Loucy (cell line): ENCODE results near the gene ZDHHC7.

Experiments used
- H2AFZ ChIP-seq: fragments of 200-600 bp; sonication (generic); 2 replicates; pipeline ENCODE4 v1.6.0; 2016; ENCODE audit warnings: antibody characterized with exemption, mild to moderate bottlenecking, low read length, moderate library complexity
- H3F3A ChIP-seq: fragments of 200-600 bp; 2 replicates; pipeline ENCODE4 v1.6.0; 2016; ENCODE audit warnings: antibody characterized with exemption, low read depth, mild to moderate bottlenecking
- H3K27me3 ChIP-seq: fragments of 200-600 bp; sonication (generic); 2 replicates; pipeline ENCODE4 v1.6.1; 2014; ENCODE audit warnings: low read length, mild to moderate bottlenecking; ENCODE audit not compliant: insufficient read depth, poor library complexity, severe bottlenecking
- H3K36me3 ChIP-seq: fragments of 200-600 bp; sonication (generic); 2 replicates; pipeline ENCODE4 v1.6.1; 2016; ENCODE audit warnings: low read length; ENCODE audit not compliant: insufficient read depth
- H3K4me1 ChIP-seq: fragments of 200-600 bp; sonication (generic); 2 replicates; pipeline ENCODE4 v1.5.1; 2014; ENCODE audit warnings: low read length, mild to moderate bottlenecking; ENCODE audit not compliant: insufficient read depth, poor library complexity, severe bottlenecking
- H3K4me2 ChIP-seq: fragments of 200-600 bp; sonication (generic); 2 replicates; pipeline ENCODE4 v1.6.0; 2014; ENCODE audit warnings: antibody characterized with exemption, low read length, low read depth, mild to moderate bottlenecking; ENCODE audit not compliant: poor library complexity, severe bottlenecking
- H3K4me3 ChIP-seq: fragments of 200-600 bp; sonication (generic); 2 replicates; pipeline ENCODE4 v1.5.1; 2014; ENCODE audit warnings: low read length, mild to moderate bottlenecking, mixed read lengths; ENCODE audit not compliant: poor library complexity, severe bottlenecking
- H3K79me2 ChIP-seq: fragments of 200-600 bp; sonication (generic); 2 replicates; pipeline ENCODE4 v1.6.1; 2014; ENCODE audit warnings: low read length; ENCODE audit not compliant: insufficient read depth
- H3K9ac ChIP-seq: fragments of 200-600 bp; sonication (generic); 2 replicates; pipeline ENCODE4 v1.6.0; 2014; ENCODE audit warnings: mild to moderate bottlenecking, low read depth, low read length, moderate library complexity; ENCODE audit not compliant: poor library complexity, severe bottlenecking
- H3K9me2 ChIP-seq: fragments of 200-600 bp; sonication (generic); replicated peaks from 2 replicates; pipeline ENCODE4 v1.6.1; 2016; ENCODE audit warnings: low read depth, low read length, mixed read lengths
- H3K9me3 ChIP-seq: fragments of 200-600 bp; sonication (generic); 2 replicates; pipeline ENCODE4 v1.6.1; 2014; ENCODE audit warnings: mild to moderate bottlenecking, antibody characterized with exemption, low read length, low read depth; ENCODE audit not compliant: insufficient read depth
- H4K20me1 ChIP-seq: fragments of 200-600 bp; sonication (generic); 2 replicates; pipeline ENCODE4 v1.6.0; 2014; ENCODE audit warnings: antibody characterized with exemption, low read length, mild to moderate bottlenecking; ENCODE audit not compliant: insufficient read depth, poor library complexity, severe bottlenecking
- EZH2phosphoT487 ChIP-seq: fragments of 200-600 bp; IDR thresholded peaks from 2 replicates; pipeline ENCODE4 v1.6.1; 2018; ENCODE audit warnings: antibody characterized with exemption, mild to moderate bottlenecking, moderate library complexity, borderline replicate concordance
- TF ChIP-seq, protein P1 (sequence below): fragments of 200-600 bp; sonication (generic); conservative IDR thresholded peaks from 2 replicates; pipeline ENCODE4 v1.5.1; 2014; ENCODE audit warnings: mild to moderate bottlenecking, antibody characterized with exemption, low read length

Gene ZDHHC7

DNA sequence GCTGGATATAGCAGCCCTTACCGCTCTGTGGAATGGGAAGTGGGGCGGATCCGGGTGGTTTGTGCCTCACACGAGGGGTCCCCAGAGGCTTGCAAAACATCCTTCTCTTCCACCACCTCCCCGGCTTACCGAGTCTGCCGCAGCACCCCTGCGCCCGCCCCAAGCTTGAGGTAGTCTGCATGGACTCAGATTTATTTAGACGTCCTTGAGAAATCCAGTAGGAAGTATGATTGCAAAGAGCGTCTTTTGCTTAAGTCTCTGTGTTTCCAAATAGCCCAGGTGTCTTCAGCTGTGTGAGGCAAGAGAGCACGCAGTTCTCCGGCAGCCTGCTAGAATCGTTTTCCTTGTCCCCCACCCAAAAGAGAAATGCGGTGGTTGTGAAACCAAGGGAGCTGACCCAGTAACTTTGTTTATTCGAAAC is 18.7 kb upstream of the ZDHHC7 start:
- Histone ChIP-seq H3F3A (no peaks in the 10 kb centered on the region), H4K20me1 (no peaks in the 10 kb centered on the region), H3K79me2 (no peaks in the 10 kb centered on the region), H3K27me3 (no peaks in the 10 kb centered on the region), H3K9me2 (no peaks in the 10 kb centered on the region), H3K4me2 (no peak overlapping the region), H3K4me3 (no peak overlapping the region), H3K9me3 (no peaks in the 10 kb centered on the region), H3K36me3 (no peaks in the 10 kb centered on the region), H3K9ac (no peak overlapping the region), H3K4me1 (peaks cover 20% of the 10 kb centered on the region), H2AFZ (no peak overlapping the region)
- TF ChIP-seq, protein P1, sequence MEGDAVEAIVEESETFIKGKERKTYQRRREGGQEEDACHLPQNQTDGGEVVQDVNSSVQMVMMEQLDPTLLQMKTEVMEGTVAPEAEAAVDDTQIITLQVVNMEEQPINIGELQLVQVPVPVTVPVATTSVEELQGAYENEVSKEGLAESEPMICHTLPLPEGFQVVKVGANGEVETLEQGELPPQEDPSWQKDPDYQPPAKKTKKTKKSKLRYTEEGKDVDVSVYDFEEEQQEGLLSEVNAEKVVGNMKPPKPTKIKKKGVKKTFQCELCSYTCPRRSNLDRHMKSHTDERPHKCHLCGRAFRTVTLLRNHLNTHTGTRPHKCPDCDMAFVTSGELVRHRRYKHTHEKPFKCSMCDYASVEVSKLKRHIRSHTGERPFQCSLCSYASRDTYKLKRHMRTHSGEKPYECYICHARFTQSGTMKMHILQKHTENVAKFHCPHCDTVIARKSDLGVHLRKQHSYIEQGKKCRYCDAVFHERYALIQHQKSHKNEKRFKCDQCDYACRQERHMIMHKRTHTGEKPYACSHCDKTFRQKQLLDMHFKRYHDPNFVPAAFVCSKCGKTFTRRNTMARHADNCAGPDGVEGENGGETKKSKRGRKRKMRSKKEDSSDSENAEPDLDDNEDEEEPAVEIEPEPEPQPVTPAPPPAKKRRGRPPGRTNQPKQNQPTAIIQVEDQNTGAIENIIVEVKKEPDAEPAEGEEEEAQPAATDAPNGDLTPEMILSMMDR = no peak
- no peak for TF ChIP-seq EZH2phosphoT487

DNA sequence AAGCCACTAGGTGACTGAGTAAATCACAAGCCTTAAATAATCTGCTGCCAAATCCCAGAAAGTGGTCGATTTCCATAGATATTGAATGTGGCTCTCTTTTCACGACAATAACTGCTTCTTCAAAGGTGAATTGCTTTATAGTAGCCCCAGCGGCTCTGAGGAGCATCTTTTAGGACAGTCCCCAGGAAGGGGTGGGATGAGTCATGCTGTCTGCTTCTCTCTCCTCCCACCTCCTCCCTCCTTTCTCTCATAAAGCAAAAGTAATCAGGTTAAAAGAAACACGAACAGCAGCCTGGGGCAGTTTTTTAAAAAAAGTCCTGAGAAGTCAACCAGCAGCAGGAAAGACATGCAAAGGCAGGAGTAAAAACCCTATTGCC is 18.1 kb upstream of the ZDHHC7 start:
- H2AFZ ChIP-seq = no peak overlapping the region
- no peaks in the 10 kb centered on the region for H3K36me3 ChIP-seq
- no peak for TF ChIP-seq EZH2phosphoT487
- TF ChIP-seq, protein P1 = no peak
- no peaks in the 10 kb centered on the region for H3K9me2 ChIP-seq
- H3K9ac ChIP-seq = no peak overlapping the region
- H3K79me2 ChIP-seq = no peaks in the 10 kb centered on the region
- H3K4me2 ChIP-seq = peak overlapping the region; percentile 78
- H3F3A ChIP-seq = no peaks in the 10 kb centered on the region
- H3K27me3 ChIP-seq = no peaks in the 10 kb centered on the region
- H3K4me1 ChIP-seq = peaks cover 20% of the 10 kb centered on the region
- no peaks in the 10 kb centered on the region for H4K20me1 ChIP-seq
- H3K4me3 ChIP-seq = no peak overlapping the region
- H3K9me3 ChIP-seq = no peaks in the 10 kb centered on the region

DNA sequence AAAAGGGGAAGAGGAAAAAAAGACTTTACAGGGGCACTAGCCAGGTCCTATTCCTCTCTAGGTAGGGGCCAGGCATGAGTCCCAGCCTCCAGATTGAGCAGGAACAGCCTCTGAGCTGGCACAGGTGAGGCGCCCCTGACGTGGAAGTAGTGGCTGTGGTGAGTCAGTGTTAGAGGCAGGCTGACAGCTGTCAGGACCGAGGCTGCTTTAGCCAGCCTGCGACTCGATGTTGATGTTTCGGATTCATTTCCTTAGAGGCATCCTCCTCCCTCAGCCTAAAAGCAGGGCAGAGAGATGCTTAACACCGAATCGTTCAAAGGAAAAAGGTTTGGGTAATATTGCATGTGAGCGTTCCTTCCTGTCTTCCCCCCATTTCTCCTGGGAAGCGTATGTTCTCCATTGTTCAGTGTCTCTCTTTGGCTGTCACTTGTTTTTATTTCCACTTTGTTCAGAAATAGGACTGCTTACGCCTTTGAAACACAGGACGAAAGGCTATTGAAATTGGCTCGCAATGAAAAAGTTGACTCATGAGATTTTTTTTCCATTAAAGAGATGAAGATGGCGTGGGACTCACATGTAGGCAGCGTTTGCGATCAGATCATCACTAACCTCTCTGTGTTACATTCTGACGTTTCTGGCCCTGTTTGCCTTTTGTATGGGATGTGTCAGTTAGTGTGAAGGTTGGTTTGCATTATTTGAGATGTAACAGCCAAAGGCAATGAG is 17.5 kb upstream of the ZDHHC7 start:
- H3K36me3 ChIP-seq = no peaks in the 10 kb centered on the region
- H4K20me1 ChIP-seq = no peaks in the 10 kb centered on the region
- TF ChIP-seq EZH2phosphoT487 = no peak
- TF ChIP-seq, protein P1 = no peak
- no peaks in the 10 kb centered on the region for H3K79me2 ChIP-seq
- peak overlapping the region; percentile 87 for H3K4me3 ChIP-seq
- H3K9me3 ChIP-seq = no peaks in the 10 kb centered on the region
- no peak overlapping the region for H3K9ac ChIP-seq
- no peaks in the 10 kb centered on the region for H3K9me2 ChIP-seq
- no peak overlapping the region for H2AFZ ChIP-seq
- H3K4me1 ChIP-seq = peaks cover 20% of the 10 kb centered on the region
- H3K4me2 ChIP-seq = peak overlapping the region; percentile 78
- H3F3A ChIP-seq = no peaks in the 10 kb centered on the region
- no peaks in the 10 kb centered on the region for H3K27me3 ChIP-seq
